Aorta (tissue), 5 donors: Measurements from ENCODE around the gene DDX4. TPM values are rescaled to one million over a fixed set of nuclear protein-coding genes. Genes with fewer than 3 reads are reported as not detected.
A peak's percentile ranks its signal among the peaks of the same experiment; 100 is the strongest.

Experiments used
- ATAC-seq: fragments of 200-7000 bp; cut with Tn5 transposase; one replicate; pipeline ENCODE4 v1.9.1; 2022; ENCODE audit warnings: moderate library complexity; ENCODE audit not compliant: low FRiP score
- DNase-seq, 2 donors: peaks; one replicate each; pipeline ENCODE4 v3.0.0-alpha.2; 2020
- H3K27ac ChIP-seq, 2 donors: one replicate each; pipeline ENCODE4 v1.5.1; 2013; ENCODE audit warnings: low read length in 2 of 2, mild to moderate bottlenecking in 2 of 2, moderate library complexity in 2 of 2, control low read depth in 1 of 2, inconsistent platforms in 1 of 2, low read depth in 1 of 2
- H3K27me3 ChIP-seq, 2 donors: one replicate each; pipeline ENCODE4 v1.6.1; 2013; ENCODE audit warnings: control low read depth in 1 of 2, low read length in 1 of 2, mild to moderate bottlenecking in 1 of 2, moderate library complexity in 1 of 2; ENCODE audit not compliant: insufficient read depth in 2 of 2, control insufficient read depth in 1 of 2
- H3K36me3 ChIP-seq, 2 donors: one replicate each; pipeline ENCODE4 v1.6.1; 2013; ENCODE audit warnings: control low read depth in 1 of 2, low read length in 1 of 2, mild to moderate bottlenecking in 1 of 2; ENCODE audit not compliant: insufficient read depth in 2 of 2, control insufficient read depth in 1 of 2
- H3K4me1 ChIP-seq, 2 donors: one replicate each; pipeline ENCODE4 v1.6.1; 2013; ENCODE audit warnings: low read length in 2 of 2, control low read depth in 1 of 2, mild to moderate bottlenecking in 1 of 2, moderate library complexity in 1 of 2; ENCODE audit not compliant: insufficient read depth in 2 of 2, control insufficient read depth in 1 of 2
- H3K4me3 ChIP-seq, 2 donors: one replicate each; pipeline ENCODE4 v1.5.1; 2013; ENCODE audit warnings: low read length in 2 of 2, control low read depth in 1 of 2, mild to moderate bottlenecking in 1 of 2
- H3K9me3 ChIP-seq: one replicate; pipeline ENCODE4 v1.6.1; 2013; ENCODE audit warnings: mild to moderate bottlenecking, low read length; ENCODE audit not compliant: control insufficient read depth
- WGBS, 2 donors: extraction: QIAGEN DNeasy Blood & Tissue Kit; methylation state at CpG; one replicate each; pipeline ENCODE4 v1.1.7; 2013; 5-methylcytosine and 5-hydroxymethylcytosine counted together
- intact Hi-C, 2 donors: fragments of 100-400 bp; cut with DNase I; formaldehyde crosslinking; loops; one replicate each; pipeline versions ENCODE4 v1.14.2 to v1.15.0; 2022
- polyA plus RNA-seq, 2 donors: library from polyadenylated mRNA; stranded (reverse); fragments of 200-250 nt; gene quantifications; one replicate each; pipeline ENCODE4 v1.2.3, GENCODE V29; 2013
- total RNA-seq, 2 donors: library from RNA; stranded (reverse); fragmentation: NEBNext Ultra II Directional; extraction: Animal tissue kit (Norgen Biotek cat#: 25700); gene quantifications; one replicate each; pipeline ENCODE4 v1.2.1, GENCODE V29; 2021
- donor health status: healthy with polysubstance abuse.
- donor health status: Bipolar disorder and iron deficiency.
- donor health status: DM: no; HTN: no; CAD: no.
- donor health status: DM: no; HTN: no; CAD: no.
- donor health status: DM: yes; HTN: yes; CAD: no.

The DDX4 gene
- total and polyA plus RNA-seq, 4 donors, result not detected

DNA sequence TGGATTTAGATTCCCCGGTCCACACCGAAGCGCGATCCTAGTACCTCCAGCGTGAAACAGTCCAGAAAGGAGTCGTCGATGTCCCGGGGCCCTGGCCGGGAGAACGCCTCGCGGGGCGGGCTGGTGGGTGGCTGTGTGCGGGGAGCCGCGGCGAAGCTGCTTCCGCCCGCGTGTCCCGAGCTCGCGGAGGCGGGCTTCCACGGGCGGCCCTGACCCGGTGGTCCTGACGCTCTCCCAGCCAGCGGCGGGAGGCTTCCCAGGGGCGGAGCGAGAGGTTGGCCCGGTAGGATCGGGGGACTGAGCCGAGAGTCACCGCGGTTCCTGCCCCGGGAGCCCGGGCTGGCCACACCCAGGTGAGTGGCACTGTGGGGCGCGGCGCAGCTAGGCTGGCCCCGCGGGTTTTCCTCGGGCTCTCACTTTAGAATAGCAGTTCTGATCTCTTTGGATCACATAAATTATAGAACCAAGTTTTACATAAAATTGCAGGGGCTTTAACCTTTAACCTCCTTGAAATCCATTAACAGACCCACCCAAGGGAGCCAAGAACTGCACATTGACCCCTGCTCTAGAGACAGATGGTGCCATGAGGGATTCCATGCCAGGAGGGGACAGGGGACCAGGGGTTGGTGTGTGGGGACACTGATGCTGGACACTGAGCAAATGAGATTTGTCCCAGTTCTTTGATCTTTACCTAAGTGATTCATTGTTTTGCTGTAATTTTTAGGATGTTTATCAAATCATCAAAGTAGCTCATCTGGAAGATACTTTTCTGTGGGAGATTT lies 84.1 kb downstream of the DDX4 start:
- DNase-seq (peak; percentile 50 to 78), ATAC-seq (peak; percentile 38)
- no peaks in the 10 kb centered on the region for H3K9me3 ChIP-seq
- H3K4me3 ChIP-seq, result peak overlapping the region; percentile 10 to 43
- H3K27me3 ChIP-seq, result peaks cover 0 to 1% of the 10 kb centered on the region in 2 donors
- no peak overlapping the region for H3K27ac ChIP-seq
- intact Hi-C loops, result no loop called here
- H3K4me1 ChIP-seq, result no peaks in the 10 kb centered on the region
- no peaks in the 10 kb centered on the region for H3K36me3 ChIP-seq
- 6% methylated on average over 45 of the region's 45 CpGs for WGBS, 2 donors

DNA sequence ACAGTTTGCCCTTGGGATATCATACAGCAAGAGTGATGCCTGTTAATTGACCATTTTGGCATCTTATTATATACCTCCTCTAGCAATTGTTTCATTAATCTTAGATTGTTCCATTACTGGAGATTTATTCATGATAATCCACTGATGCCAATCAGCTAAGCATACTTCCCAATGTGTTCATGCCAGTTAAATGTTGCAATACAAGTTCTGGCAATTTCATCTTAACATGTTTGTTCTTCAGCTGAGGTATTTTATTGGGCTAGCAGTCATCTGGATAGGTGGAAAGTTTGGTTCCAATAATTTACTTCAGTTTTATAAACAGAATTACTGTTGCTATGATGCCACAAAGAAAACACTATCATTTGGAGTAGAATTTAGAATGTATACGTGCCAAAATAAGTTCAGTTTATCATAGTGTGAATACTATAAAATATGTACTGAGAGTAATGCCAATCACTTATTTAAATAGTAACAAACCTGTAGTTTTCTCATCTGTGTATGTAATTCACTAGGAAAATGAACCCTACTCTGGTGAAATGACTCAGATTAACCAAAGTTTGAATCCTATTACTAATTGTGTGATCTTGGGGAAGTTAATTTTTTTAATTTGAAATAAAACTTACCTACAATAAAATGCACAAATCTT lies 85.4 kb downstream of the DDX4 start:
- H3K27me3 ChIP-seq, result peaks cover 0 to 1% of the 10 kb centered on the region in 2 donors
- 66 to 77% methylated on average over 1 of the region's 1 CpG for WGBS, 2 donors
- no peaks in the 10 kb centered on the region for H3K36me3 ChIP-seq
- ATAC-seq, result no peak
- H3K4me3 ChIP-seq, result no peak overlapping the region
- intact Hi-C loops, result no loop called here
- H3K27ac ChIP-seq, result no peak overlapping the region
- no peak for DNase-seq
- no peaks in the 10 kb centered on the region for H3K4me1 ChIP-seq
- no peaks in the 10 kb centered on the region for H3K9me3 ChIP-seq

DNA sequence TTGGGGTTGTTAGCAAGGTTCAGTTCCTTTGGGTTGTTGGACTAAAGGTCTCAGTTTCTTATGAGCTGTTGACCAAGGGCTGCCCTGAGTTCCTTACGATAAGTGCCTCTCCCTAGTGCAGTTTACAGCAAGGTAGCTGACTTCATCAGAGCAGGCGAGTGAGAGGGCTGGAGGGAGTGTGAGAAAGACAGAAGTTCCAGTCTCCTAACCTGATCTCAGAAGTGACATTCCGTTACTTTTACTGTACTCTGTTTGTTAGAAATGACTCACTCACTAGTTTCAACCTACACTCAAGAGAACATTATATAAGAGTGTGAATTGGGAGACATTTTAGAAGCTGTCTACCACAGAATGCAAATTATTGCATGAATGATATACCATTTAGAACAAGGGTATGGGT lies 92.1 kb downstream of the DDX4 start:
- no peaks in the 10 kb centered on the region for H3K27me3 ChIP-seq
- no peak overlapping the region for H3K4me3 ChIP-seq
- no peaks in the 10 kb centered on the region for H3K36me3 ChIP-seq
- no peak overlapping the region for H3K27ac ChIP-seq
- intact Hi-C loops, result no loop called here
- no peak for ATAC-seq
- no peaks in the 10 kb centered on the region for H3K4me1 ChIP-seq
- 94 to 97% methylated on average over 3 of the region's 3 CpGs for WGBS, 2 donors
- DNase-seq, result no peak
- no peaks in the 10 kb centered on the region for H3K9me3 ChIP-seq

DNA sequence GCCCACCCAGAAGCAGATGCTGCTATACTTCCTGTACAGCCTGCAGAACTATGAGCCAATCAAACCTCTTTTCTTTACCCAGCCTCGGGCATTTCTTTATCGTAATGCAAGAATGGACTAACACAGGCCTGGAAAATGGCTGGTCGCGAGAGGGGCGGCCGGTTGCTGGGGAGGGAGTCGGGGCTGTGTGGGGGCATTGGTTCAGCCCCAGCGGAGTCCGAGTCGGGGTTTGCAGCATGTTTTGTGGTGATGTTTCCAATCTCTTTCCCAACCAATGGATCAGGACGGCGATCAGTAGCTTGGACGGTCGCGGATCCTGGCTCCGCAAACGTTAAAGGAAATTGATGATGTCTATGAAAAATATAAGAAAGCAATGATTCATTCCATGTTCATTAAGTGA lies 94.6 kb downstream of the DDX4 start:
- Histone ChIP-seq H3K4me3 (no peak overlapping the region), H3K27me3 (no peaks in the 10 kb centered on the region), H3K36me3 (no peaks in the 10 kb centered on the region), H3K9me3 (no peaks in the 10 kb centered on the region), H3K4me1 (no peaks in the 10 kb centered on the region), H3K27ac (no peak overlapping the region)
- intact Hi-C loops, result no loop called here
- DNase-seq (no peak), ATAC-seq (no peak)
- WGBS, 2 donors, result 97% methylated on average over 17 of the region's 17 CpGs

DNA sequence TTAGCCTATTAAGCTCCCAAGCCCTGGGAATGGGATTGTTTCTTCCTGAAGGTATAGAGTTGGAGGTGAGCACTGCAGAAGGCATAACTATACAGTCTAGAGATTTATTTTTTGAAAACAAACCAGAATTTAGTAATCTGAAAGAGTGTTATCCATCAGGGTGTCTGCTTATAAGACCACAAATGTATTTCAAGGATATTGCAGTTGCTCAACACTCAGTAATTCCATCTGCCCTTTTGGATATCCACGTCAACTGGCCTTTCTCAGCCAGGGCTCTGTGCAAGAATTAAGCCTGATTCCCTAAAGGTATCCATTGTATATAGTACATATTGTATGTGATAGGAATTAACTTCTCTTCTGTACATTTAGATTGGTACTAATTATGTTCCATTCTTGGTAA lies 98.3 kb downstream of the DDX4 start:
- no peaks in the 10 kb centered on the region for H3K36me3 ChIP-seq
- H3K27me3 ChIP-seq, result no peaks in the 10 kb centered on the region
- no peak for ATAC-seq
- H3K4me1 ChIP-seq, result no peaks in the 10 kb centered on the region
- WGBS, 2 donors, result 85 to 92% methylated on average over 1 of the region's 1 CpG
- intact Hi-C loops, result no loop called here
- DNase-seq, result no peak
- no peak overlapping the region for H3K4me3 ChIP-seq
- H3K9me3 ChIP-seq, result no peaks in the 10 kb centered on the region
- H3K27ac ChIP-seq, result no peak overlapping the region

DNA sequence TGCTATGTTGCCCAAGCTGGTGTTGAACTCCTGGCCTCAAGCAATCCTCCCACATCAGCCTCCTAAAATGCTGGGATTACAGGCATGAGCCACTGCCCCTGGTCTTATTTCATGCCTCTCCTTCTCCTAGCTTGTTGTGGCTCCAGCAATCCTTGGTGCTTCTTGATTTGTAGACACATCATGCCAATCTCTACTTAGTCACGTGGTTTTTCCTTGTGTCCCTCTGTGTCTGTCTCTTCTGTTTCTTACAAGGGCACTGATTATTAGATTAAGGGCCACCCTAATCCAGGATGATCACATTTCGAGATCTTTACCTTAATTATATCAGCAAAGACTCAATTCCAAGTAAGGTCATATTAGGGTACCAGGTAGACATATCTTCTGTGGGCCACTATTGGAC lies 104.1 kb downstream of the DDX4 start:
- H3K27ac ChIP-seq, result no peak overlapping the region
- H3K4me3 ChIP-seq, result no peak overlapping the region
- H3K27me3 ChIP-seq, result no peaks in the 10 kb centered on the region
- H3K9me3 ChIP-seq, result peaks cover 2% of the 10 kb centered on the region
- no peak for ATAC-seq
- no peaks in the 10 kb centered on the region for H3K4me1 ChIP-seq
- intact Hi-C loops, result no loop called here
- H3K36me3 ChIP-seq, result no peaks in the 10 kb centered on the region
- no peak for DNase-seq
- 86 to 87% methylated on average over 2 of the region's 2 CpGs for WGBS, 2 donors

DNA sequence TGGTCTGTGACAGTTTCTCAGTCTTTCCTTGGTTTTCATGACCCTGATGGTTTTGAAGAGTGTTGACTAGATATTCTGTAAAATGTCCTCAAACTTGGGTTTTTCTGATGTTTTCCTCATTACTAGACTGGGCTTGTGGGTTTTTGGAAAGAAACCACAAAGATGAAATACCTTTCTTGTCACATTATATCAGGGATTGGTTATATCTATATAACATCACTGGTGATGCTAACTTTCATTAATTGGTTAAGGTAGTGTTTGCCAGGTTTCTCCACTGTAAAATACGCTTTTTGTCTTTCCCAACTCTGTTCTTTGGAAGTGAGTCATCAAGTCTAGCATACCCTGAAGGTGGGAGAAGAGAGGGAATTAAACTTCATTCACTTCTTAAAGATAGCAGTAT lies 110.0 kb downstream of the DDX4 start:
- DNase-seq, result no peak
- no peak for ATAC-seq
- intact Hi-C loops, result no loop called here
- Histone ChIP-seq H3K9me3 (peaks cover 2% of the 10 kb centered on the region), H3K27me3 (no peaks in the 10 kb centered on the region), H3K4me1 (no peaks in the 10 kb centered on the region), H3K36me3 (no peaks in the 10 kb centered on the region), H3K27ac (no peak overlapping the region), H3K4me3 (no peak overlapping the region)
- 77 to 81% methylated on average over 1 of the region's 1 CpG for WGBS, 2 donors

DNA sequence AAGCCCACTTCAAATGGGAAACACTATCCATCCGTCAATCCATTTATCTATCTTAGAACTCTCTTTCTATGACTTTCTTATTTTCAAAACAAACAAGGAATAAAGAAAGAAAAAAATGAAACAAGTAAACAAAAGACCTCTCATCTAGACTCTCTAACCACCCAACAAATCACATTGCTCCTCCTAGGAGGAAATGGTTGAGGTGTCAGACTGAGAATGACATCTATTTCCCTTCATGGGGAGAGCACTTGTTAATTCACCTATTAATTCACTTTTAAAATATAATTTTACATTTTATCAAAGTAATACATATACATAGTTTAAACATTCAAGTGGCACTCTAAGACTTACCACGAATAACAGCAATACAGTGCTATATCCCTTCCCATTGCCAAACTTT lies 110.9 kb downstream of the DDX4 start:
- Histone ChIP-seq H3K27me3 (no peaks in the 10 kb centered on the region), H3K36me3 (no peaks in the 10 kb centered on the region), H3K4me3 (no peak overlapping the region), H3K4me1 (no peaks in the 10 kb centered on the region), H3K9me3 (peaks cover 2% of the 10 kb centered on the region), H3K27ac (no peak overlapping the region)
- WGBS, 2 donors, result 66 to 68% methylated on average over 2 of the region's 2 CpGs
- ATAC-seq (no peak), DNase-seq (no peak)
- intact Hi-C loops, result no loop called here
